ENCODE results near the gene NRROS.

NRROS gene

DNA sequence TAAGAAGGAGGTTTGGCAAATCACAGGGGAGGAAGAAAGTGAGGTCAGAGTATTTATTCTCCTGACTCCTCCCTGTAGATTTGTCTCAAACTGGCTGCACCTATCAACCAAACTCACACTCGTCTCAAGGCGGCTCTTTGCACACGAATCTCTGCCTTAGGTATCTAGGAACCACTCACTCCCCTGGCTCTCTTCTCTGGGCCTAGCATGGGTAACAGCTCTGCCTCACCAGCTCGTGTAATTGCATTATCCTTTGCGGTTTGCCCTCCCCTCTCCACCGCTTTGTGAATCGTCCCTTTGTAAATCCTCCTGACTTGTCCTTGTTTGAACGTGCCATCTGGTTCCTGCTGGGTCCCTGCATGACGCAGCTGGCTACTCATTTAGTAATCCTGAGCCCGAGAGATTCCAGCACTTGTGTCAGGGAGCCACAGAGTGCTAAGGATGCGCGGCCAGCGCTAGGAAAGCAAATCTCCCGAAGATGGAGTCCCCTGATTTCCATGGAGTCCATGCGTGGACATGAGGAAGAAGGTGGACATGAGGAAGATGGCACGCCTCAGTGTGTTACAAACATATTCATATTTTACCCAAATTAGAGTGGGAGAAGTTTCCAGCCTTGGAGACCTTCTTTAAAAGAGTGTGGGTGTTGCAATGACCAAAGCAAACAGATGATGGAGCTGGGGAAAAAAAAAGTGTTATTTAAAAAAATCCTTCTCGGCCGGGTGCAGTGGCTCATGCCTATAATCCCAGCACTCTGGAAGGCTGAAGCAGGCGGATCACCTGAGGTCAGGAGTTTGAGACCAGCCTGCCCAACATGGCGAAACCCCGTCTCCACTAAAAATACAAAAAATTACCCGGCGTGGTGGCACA lies 26.7 kb downstream of the NRROS start:
- DNase-seq (ENCODE audit: low read depth, low spot score), result no peak
- ChIA-PET CTCF (interaction anchor here (1.5 to 2.5 kb wide), 2 partner anchors 15 to 57 kb away, joined by 4 to 8 read pairs; no protein-coding TSS in a partner anchor), POLR2A (no interaction called here)
- no peak overlapping the region for H3K4me3 ChIP-seq (ENCODE audit: low read depth, low read length)
- TF ChIP-seq, protein P1, sequence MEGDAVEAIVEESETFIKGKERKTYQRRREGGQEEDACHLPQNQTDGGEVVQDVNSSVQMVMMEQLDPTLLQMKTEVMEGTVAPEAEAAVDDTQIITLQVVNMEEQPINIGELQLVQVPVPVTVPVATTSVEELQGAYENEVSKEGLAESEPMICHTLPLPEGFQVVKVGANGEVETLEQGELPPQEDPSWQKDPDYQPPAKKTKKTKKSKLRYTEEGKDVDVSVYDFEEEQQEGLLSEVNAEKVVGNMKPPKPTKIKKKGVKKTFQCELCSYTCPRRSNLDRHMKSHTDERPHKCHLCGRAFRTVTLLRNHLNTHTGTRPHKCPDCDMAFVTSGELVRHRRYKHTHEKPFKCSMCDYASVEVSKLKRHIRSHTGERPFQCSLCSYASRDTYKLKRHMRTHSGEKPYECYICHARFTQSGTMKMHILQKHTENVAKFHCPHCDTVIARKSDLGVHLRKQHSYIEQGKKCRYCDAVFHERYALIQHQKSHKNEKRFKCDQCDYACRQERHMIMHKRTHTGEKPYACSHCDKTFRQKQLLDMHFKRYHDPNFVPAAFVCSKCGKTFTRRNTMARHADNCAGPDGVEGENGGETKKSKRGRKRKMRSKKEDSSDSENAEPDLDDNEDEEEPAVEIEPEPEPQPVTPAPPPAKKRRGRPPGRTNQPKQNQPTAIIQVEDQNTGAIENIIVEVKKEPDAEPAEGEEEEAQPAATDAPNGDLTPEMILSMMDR (IDR thresholded peaks at IDR 0.05; ENCODE audit: insufficient read depth, low read length, missing control alignments), result no peak

DNA sequence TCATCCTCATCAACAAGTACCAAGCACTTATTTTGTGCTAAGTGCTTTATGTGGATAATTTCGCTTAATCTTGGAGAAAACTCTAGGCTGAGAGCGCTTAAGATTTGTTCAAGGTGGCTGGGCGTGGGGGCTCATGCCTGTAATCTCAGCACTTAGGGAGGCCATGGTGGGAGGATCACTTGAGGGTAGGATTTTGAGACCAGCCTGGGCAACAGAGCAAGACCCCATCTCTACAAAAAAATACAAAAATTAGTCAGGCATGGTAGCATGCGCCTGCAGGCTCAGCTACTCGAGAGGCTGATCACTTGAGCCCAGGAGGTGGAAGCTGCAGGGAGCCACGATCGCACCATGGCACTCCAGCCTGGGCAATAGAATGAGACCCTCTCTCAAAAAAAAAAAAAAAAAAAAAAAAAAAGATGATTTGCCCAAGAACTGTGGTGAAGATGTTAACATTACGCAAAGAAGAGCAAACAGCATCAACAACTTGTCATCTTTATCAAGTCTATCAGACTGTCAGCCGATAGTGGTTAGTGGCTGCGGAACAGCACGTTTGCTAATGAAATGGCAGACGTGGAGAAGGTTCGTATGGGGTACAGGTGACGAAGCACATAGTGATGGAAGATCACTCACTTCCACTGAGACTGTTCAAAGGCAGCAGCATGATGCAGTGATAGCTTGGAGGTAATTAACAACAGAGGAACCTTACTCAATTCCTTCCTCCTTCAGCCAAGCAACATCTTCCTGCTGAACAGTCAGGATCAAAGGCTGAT lies 27.7 kb downstream of the NRROS start:
- DNase-seq (ENCODE audit: low read depth, low spot score), result no peak
- ChIA-PET POLR2A (no interaction called here), CTCF (interaction anchor here (0.6 to 2.5 kb wide), 3 partner anchors 18 to 59 kb away, joined by 3 to 8 read pairs (median 4); no protein-coding TSS in a partner anchor)
- no peak overlapping the region for H3K4me3 ChIP-seq (ENCODE audit: low read depth, low read length)
- TF ChIP-seq, protein P1 (IDR thresholded peaks at IDR 0.05; ENCODE audit: insufficient read depth, low read length, missing control alignments), result no peak

DNA sequence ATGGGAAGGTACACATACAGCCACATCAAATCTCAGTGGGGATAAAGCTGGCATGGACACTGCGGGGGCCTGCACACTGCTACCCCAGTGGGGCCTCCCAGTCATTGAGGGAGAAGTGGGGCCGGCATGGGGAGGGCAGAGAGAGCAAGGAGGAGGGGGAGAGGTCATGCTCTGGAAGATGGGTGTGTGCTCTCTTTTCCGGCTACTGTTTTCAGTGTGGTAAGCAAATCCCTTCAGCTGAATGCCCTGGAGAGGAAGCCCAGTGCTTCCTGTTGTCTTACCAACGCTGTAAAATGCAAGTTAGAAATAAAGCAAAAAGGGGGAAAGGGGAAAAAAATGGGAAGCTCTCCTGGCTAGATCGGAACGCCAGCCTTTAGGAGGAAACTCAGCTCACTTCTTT lies 30.8 kb downstream of the NRROS start:
- no peak for DNase-seq (ENCODE audit: low read depth, low spot score)
- POLR2A ChIA-PET, result no interaction called here
- CTCF ChIA-PET, result interaction anchor here (1.2 to 3.4 kb wide), 3 partner anchors 15 to 132 kb away, joined by 3 to 22 read pairs (median 4); no protein-coding TSS in a partner anchor
- TF ChIP-seq, protein P1 (IDR thresholded peaks at IDR 0.05; ENCODE audit: insufficient read depth, low read length, missing control alignments), result no peak
- no peak overlapping the region for H3K4me3 ChIP-seq (ENCODE audit: low read depth, low read length)

DNA sequence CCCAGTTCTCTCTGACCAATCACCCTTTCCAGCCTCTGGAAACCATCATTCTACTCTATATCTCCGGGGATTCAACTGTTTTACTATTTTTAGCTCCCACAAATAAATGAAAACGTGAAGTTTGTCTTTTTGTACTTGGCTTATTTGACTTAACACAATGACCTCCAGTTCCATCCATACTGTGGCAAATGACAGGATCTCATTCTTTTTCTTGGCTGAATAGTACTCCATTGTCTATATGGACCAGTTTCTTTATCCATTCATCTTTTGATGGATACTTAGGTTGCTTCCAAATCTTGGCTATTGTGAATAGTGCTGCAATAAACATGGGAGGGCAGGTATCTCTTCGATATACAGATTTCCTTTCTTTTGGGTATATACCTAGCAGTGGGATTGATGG lies 34.1 kb downstream of the NRROS start:
- ChIA-PET CTCF (interaction anchor here (2.5 to 5.4 kb wide), 2 partner anchors 11 to 65 kb away, joined by 16 to 32 read pairs; no protein-coding TSS in a partner anchor), POLR2A (no interaction called here)
- TF ChIP-seq, protein P1 (IDR thresholded peaks at IDR 0.05; ENCODE audit: insufficient read depth, low read length, missing control alignments), result no peak
- DNase-seq (ENCODE audit: low read depth, low spot score), result no peak
- no peak overlapping the region for H3K4me3 ChIP-seq (ENCODE audit: low read depth, low read length)

DNA sequence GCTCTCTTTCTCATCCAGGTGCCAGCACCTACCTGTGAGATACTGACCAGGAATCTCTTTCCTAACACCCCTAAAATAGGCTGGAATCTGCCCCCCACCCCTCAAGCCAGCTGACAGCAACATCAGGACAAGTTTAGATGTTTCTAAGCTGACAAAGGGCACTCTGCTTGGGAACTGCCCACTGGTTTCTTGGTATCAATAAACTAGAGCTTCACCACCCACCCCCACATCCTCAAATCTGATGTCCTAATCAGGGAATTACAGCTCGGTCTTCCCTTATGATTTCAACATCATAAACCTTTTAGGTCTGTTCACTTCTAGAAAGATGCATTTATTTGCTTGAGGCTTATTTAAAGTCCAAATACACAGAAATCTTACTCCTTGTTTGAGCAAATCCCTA lies 37.9 kb downstream of the NRROS start:
- TF ChIP-seq, protein P1 (IDR thresholded peaks at IDR 0.05; ENCODE audit: insufficient read depth, low read length, missing control alignments), result no peak
- ChIA-PET CTCF (interaction anchor here (0.9 to 5.4 kb wide), 9 partner anchors 8 to 149 kb away, joined by 3 to 32 read pairs (median 5); no protein-coding TSS in a partner anchor), POLR2A (no interaction called here)
- no peak overlapping the region for H3K4me3 ChIP-seq (ENCODE audit: low read depth, low read length)
- no peak for DNase-seq (ENCODE audit: low read depth, low spot score)

DNA sequence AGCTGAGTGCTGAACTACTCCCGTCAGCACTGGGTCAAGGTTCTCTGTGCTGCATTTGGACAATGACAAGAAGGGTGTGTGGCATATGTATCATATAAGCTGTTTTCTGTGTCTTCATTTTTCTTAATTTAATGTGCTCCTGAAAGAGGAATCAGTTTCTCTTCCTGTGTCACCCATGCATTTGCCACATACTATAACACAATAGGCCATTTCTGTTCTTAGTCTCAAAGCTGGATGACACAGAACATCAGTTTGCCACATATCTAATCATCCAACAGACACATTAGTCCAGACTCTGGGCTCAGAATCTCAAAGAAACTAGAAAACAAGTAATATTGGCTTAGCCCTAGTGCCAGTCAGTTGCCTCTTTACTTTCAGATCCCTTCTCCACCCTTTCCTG lies 38.4 kb downstream of the NRROS start:
- DNase-seq (ENCODE audit: low read depth, low spot score), result no peak
- ChIA-PET POLR2A (no interaction called here), CTCF (interaction anchor here (0.6 to 5.4 kb wide), 7 partner anchors 8 to 149 kb away, joined by 3 to 32 read pairs (median 5); no protein-coding TSS in a partner anchor)
- no peak overlapping the region for H3K4me3 ChIP-seq (ENCODE audit: low read depth, low read length)
- TF ChIP-seq, protein P1 (IDR thresholded peaks at IDR 0.05; ENCODE audit: insufficient read depth, low read length, missing control alignments), result no peak
